Nasal cavity respiratory epithelium epithelial cell of viscerocranial mucosa (primary cell): ENCODE measurements around the gene DYNLRB1. TPM values are rescaled to one million over a fixed set of nuclear protein-coding genes. Genes with fewer than 3 reads are reported as not detected.

Source experiments
- total RNA-seq: library from RNA; depleted of rRNA; stranded (reverse); fragments of >200 nt; gene quantifications from 2 replicates; pipeline ENCODE4 v1.2.3, GENCODE V29; 2014

The DYNLRB1 gene
- 16.1 and 41.7 TPM in 2 replicates for total RNA-seq

GRCh38 chr20:34516247-34517113 lies at the start of gene DYNLRB1:
DYNLRB1 (plus strand) TSS chr20:34516422; CDS start chr20:34516459, 37 bp downstream.

GRCh38 chr20:34558320-34559218 lies 42.3 kb downstream of the DYNLRB1 start, which contains the start of gene MAP1LC3A:
MAP1LC3A (plus strand) TSS chr20:34558718; CDS start chr20:34558869, 151 bp downstream.

Other genes starting within 250 kb of the DYNLRB1 start
- 167 and 186 TPM in 2 replicates for gene AHCY, start 213.1 kb upstream of the DYNLRB1 start, total RNA-seq
- gene ITCH, start 153.1 kb upstream of the DYNLRB1 start, total RNA-seq: 99.2 and 117 TPM in 2 replicates
- gene MAP1LC3A, start 42.3 kb downstream of the DYNLRB1 start, total RNA-seq: 6.2 and 8.0 TPM in 2 replicates
- gene PIGU, start 160.7 kb downstream of the DYNLRB1 start, total RNA-seq: 6.2 and 9.6 TPM in 2 replicates
- 1.7 and 3.6 TPM in 2 replicates for gene TP53INP2, start 187.9 kb downstream of the DYNLRB1 start, total RNA-seq